Gastroesophageal sphincter (tissue), 4 donors: ENCODE results near the gene PIK3R1. TPM values are rescaled to one million over a fixed set of nuclear protein-coding genes. Genes with fewer than 3 reads are reported as not detected.
A peak's percentile ranks its signal among the peaks of the same experiment; 100 is the strongest.

ENCODE experiments used
- ATAC-seq: fragments of 150-250 bp; one replicate; pipeline ENCODE4 v1.9.1; 2016; ENCODE audit warnings: mild to moderate bottlenecking, moderate library complexity
- H3K27ac ChIP-seq, 4 donors: fragments of 200-600 bp; sonication (generic) in 3 of 4; 1 replicate in 3 of 4; 2 replicates in 1 of 4; pipeline ENCODE4 v1.5.1; 2016 to 2019
- H3K27me3 ChIP-seq: fragments of 200-600 bp; sonication (generic); one replicate; pipeline ENCODE4 v1.5.1; 2019
- H3K36me3 ChIP-seq, 2 donors: fragments of 200-600 bp; sonication (generic); one replicate each; pipeline ENCODE4 v1.5.1; 2019; ENCODE audit warnings: control low read depth in 1 of 2
- H3K4me1 ChIP-seq, 3 donors: fragments of 200-600 bp; sonication (generic); 1 replicate in 2 of 3; 2 replicates in 1 of 3; pipeline ENCODE4 v1.5.1; 2016 to 2019; ENCODE audit warnings: control low read depth in 2 of 3
- H3K4me3 ChIP-seq, 2 donors: fragments of 200-600 bp; sonication (generic); one replicate each; pipeline ENCODE4 v1.5.1; 2019; ENCODE audit warnings: mild to moderate bottlenecking in 1 of 2, moderate library complexity in 1 of 2
- H3K9me3 ChIP-seq, 3 donors: fragments of 200-600 bp; sonication (generic); one replicate each; pipeline ENCODE4 v1.5.1; 2017 to 2019; ENCODE audit warnings: control low read depth in 2 of 3
- EP300 ChIP-seq: sonication (generic); formaldehyde crosslinking; IDR thresholded peaks from one replicate; pipeline ENCODE4 v1.6.1; 2017; ENCODE audit warnings: antibody characterized with exemption, mild to moderate bottlenecking
- POLR2A ChIP-seq, 2 donors: fragments of 450-650 bp; IDR thresholded peaks; one replicate each; pipeline ENCODE4 v1.6.1; 2017; ENCODE audit warnings: antibody characterized with exemption in 2 of 2, mild to moderate bottlenecking in 2 of 2, moderate library complexity in 1 of 2
- POLR2AphosphoS5 ChIP-seq: sonication (generic); formaldehyde crosslinking; IDR thresholded peaks from one replicate; pipeline ENCODE4 v1.6.1; 2017; ENCODE audit warnings: antibody characterized with exemption
- WGBS, 2 donors: methylation state at CpG; one replicate each; pipeline ENCODE4 v1.1.5; 2018; ENCODE audit warnings: low coverage in 1 of 2; 5-methylcytosine and 5-hydroxymethylcytosine counted together
- total RNA-seq, 4 donors: library from RNA; depleted of rRNA; stranded (reverse); fragments of >200 nt; gene quantifications; one replicate each; pipeline ENCODE4 v1.1.0, GENCODE V29; 2016
- TF ChIP-seq, protein P1 (sequence below), 4 experiments: fragments of 200-600 bp in 2 of 4; fragments of 450-650 bp in 2 of 4; sonication (generic) in 1 of 4; IDR thresholded peaks; one replicate each; pipeline ENCODE4 v1.5.1; 2017 to 2019; ENCODE audit warnings: antibody characterized with exemption in 4 of 4, mild to moderate bottlenecking in 2 of 4, moderate library complexity in 2 of 4

The PIK3R1 gene
- total RNA-seq = 100 to 1,000 TPM; 188 to 403 (median 312) TPM

DNA sequence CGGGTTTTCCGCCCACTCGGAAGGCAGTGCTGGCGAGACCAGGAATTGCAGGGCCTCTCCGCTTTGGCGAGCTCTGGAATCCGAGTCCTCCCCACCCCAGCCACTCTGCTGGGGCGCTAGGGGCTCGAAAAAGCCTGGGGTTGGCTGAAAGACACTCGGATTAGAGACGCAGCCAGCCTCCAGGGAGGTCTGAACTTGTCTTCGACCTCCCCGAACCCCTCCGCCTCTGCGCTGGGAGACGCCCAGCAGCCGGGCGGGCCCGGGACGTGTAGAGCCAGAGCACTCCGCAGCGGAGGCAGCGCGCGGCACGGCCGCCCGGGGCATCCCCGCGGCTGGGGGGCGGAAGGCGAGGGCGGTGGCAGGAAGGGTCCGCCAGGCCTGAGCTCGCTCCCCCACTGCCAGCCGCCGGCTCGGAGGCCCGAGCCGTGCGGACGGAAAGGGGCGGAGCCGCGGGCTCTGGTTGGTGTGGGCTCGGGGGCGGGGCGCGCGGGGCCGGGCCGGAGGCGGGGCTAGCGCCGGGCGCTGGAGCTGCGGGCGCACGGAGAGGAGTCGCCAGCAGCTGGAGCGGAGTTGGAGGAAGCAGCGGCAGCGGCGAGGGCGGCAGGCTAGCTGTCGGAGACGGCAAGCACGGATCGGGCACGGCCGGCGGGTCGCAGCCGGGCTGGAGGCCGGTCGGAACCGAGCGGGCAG, at the start of gene PIK3R1:
Gene PIK3R1 (plus strand): TSS at position 549 of the 690 bp plus-strand sequence. CDS start 10,920 bp downstream, outside the sequence.
- peak within 1 kb of the TSS; percentile 92 to 100 (median 98) for H3K27ac ChIP-seq
- 6% methylated on average over 7 of the region's 78 CpGs; no CpG with 5 or more reads in 1 of the 2 donors for WGBS, 2 donors
- H3K4me1 ChIP-seq = peaks cover 0 to 29% (median 5%) of the 10 kb centered on the region in 3 donors

DNA sequence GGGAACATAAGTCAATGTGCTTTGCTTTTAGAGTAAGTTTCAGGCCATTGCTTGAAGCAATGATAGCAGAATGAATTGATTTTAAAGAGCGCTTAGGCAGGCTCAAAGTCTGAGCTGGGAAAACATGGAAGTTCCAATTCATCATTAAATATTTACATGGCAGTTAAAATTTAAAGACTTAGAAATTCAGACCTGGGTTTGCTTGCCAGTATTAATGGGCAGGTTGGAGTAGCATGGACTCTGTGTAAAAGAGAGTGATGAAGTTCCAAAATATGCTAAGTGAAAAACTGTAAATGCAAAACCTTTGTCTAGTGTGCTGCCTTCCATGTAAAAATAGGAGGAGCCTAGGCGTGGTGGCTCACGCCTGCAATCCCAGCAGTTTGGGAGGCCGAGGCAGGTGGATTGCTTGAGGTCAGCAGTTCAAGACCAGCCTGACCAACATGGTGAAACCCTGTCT, 48.3 kb upstream of the PIK3R1 start:
- Histone ChIP-seq H3K4me1 (peaks cover 6 to 30% (median 9%) of the 10 kb centered on the region in 3 donors), H3K4me3 (no peak overlapping the region), H3K9me3 (no peaks in the 10 kb centered on the region), H3K36me3 (no peaks in the 10 kb centered on the region), H3K27ac (no peak overlapping the region), H3K27me3 (no peaks in the 10 kb centered on the region)
- no peak for ATAC-seq
- no peak for TF ChIP-seq POLR2A (IDR thresholded peaks at IDR 0.05)
- 94% methylated on average over 3 to 4 of the region's 4 CpGs for WGBS, 2 donors

More for the DNA sequence above, at the start of gene PIK3R1:
- peaks cover 0 to 4% (median 0%) of the 10 kb centered on the region in 3 donors for H3K9me3 ChIP-seq
- peak; percentile 94 for ATAC-seq
- TF ChIP-seq POLR2AphosphoS5 (peak; percentile 94), EP300 (no peak), POLR2A (IDR thresholded peaks at IDR 0.05) (peak; percentile 96 to 97)
- TF ChIP-seq, protein P1, sequence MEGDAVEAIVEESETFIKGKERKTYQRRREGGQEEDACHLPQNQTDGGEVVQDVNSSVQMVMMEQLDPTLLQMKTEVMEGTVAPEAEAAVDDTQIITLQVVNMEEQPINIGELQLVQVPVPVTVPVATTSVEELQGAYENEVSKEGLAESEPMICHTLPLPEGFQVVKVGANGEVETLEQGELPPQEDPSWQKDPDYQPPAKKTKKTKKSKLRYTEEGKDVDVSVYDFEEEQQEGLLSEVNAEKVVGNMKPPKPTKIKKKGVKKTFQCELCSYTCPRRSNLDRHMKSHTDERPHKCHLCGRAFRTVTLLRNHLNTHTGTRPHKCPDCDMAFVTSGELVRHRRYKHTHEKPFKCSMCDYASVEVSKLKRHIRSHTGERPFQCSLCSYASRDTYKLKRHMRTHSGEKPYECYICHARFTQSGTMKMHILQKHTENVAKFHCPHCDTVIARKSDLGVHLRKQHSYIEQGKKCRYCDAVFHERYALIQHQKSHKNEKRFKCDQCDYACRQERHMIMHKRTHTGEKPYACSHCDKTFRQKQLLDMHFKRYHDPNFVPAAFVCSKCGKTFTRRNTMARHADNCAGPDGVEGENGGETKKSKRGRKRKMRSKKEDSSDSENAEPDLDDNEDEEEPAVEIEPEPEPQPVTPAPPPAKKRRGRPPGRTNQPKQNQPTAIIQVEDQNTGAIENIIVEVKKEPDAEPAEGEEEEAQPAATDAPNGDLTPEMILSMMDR (IDR thresholded peaks at IDR 0.05) = peak in 3 of 4 experiments; percentile 69 to 80 (median 76)
- peak within 1 kb of the TSS; percentile 78 to 94 for H3K4me3 ChIP-seq
- H3K27me3 ChIP-seq = no peaks in the 10 kb centered on the region
- peaks cover 0 to 2% of the 10 kb centered on the region in 2 donors for H3K36me3 ChIP-seq

DNA sequence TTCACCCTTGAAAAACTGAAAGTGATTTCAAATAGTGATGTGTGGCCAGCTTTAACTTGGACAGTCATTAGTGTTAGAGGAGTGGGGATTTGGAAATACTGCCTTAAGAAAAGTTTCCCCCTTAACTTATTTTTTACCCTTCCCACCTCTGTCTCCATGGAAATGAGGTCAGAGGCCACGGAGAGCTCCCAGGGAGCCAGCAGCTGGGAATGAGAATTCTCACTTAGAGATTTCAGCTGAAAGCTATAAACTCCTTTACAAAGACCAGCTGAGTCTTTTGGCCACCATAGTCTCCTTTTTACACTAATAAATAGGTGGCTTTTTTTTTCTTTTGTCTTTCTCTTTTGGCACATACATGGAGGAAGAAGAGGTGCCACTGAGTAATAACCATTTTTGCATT, 45.7 kb upstream of the PIK3R1 start:
- TF ChIP-seq EP300 (no peak), POLR2AphosphoS5 (peak; percentile 12)
- Histone ChIP-seq H3K27ac (peak overlapping the region; percentile 83 to 94 (median 87)), H3K4me1 (peaks cover 11 to 39% (median 13%) of the 10 kb centered on the region in 3 donors), H3K4me3 (no peak overlapping the region), H3K27me3 (no peaks in the 10 kb centered on the region), H3K36me3 (no peaks in the 10 kb centered on the region), H3K9me3 (no peaks in the 10 kb centered on the region)
- 8 to 50% methylated on average over 1 of the region's 1 CpG for WGBS, 2 donors
- no peak for ATAC-seq

DNA sequence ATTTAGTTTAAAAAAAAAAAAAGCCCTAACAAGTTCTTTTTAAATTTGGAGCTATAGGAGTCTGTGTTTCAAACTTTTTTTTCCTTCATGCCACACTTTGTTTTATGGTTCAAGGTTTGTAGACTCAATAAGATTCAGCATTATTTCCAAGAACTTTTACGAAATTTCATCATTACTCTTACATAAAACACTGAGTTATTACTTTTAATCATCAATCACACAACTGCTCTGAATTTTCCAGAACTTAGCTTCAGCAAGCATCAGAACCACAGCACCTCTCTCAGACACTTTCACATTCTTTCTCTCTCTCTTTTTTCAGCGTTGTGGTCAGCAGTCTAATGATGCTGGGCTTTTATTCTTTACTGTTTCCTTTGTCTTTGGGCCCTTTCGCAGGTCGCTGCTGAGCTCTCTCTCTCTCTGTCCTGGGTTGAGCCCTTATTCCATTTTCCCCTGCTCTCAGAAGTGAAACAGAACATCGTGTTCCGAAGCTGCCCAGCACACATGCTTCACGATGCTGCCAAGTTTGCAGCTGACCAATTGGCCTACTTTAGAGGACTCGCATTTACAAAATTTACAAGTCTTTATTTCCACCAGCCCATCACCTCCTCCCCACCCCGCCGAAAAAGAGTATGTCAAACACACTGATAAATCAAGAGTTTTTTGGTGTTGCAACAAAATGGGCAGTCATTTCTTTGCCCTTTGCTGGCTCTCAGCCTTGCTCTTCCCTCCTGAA, 44.6 kb upstream of the PIK3R1 start:
- TF ChIP-seq POLR2AphosphoS5 (peak; percentile 99), POLR2A (IDR thresholded peaks at IDR 0.05) (no peak), EP300 (peak; percentile 89)

DNA sequence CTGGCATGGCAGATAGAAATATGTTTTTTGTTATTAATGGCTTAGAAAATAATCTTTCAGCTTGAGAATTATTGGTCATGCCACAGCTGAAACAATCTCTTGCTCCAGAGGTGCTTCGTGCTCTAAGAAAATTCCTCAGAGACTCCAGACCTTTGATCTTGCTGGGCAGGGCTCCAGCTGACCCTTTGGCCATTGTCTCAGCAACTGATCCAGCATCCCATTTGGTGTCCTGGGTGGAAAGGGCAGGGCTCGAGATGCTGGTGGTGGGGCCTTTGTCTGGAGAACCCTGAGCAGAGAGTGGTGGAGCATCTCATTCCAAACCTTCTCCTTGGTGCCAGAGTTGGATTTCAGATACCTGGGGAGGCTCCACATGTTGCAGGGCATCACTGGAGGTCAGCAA, 43.2 kb upstream of the PIK3R1 start:
- Histone ChIP-seq H3K27me3 (no peaks in the 10 kb centered on the region), H3K36me3 (no peaks in the 10 kb centered on the region), H3K9me3 (no peaks in the 10 kb centered on the region), H3K4me1 (peaks cover 11 to 39% (median 13%) of the 10 kb centered on the region in 3 donors), H3K27ac (peak overlapping the region; percentile 83 to 94 (median 87)), H3K4me3 (no peak overlapping the region)
- no peak for TF ChIP-seq POLR2AphosphoS5
- no peak for TF ChIP-seq EP300
- no peak for TF ChIP-seq POLR2A (IDR thresholded peaks at IDR 0.05)
- TF ChIP-seq, protein P1 (IDR thresholded peaks at IDR 0.05) = no peak
- WGBS, 2 donors = 28% methylated on average over 2 of the region's 2 CpGs; no CpG with 5 or more reads in 1 of the 2 donors
- ATAC-seq = no peak

More for the DNA sequence above, 44.6 kb upstream of the PIK3R1 start:
- Histone ChIP-seq H3K4me3 (peak overlapping the region in 1 of 2 donors; percentile 9), H3K36me3 (no peaks in the 10 kb centered on the region), H3K27me3 (no peaks in the 10 kb centered on the region), H3K9me3 (no peaks in the 10 kb centered on the region), H3K4me1 (peaks cover 11 to 39% (median 13%) of the 10 kb centered on the region in 3 donors), H3K27ac (peak overlapping the region; percentile 83 to 94 (median 87))
- WGBS, 2 donors = 9 to 19% methylated on average over 2 to 10 of the region's 10 CpGs
- ATAC-seq = peak; percentile 97

DNA sequence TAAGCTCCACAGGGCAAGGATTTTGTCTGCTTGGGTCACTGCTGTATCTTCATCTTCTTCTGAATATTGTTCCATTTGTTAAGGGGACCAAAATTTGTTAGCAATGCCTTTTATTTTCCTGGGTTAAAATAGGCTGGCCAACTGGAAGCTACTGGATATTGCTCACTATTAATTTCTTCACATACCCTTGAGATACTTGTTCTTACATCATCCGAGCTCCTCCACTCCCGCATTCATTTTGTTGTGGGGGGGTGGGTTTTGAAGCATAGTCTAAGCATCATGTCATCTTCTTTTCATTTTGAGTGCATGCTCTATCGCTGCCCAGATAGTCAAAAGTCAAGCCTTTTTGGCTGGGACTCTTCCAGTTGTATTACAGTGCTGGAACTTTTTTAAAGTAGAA, 42.5 kb upstream of the PIK3R1 start:
- no peaks in the 10 kb centered on the region for H3K36me3 ChIP-seq
- no peaks in the 10 kb centered on the region for H3K27me3 ChIP-seq
- TF ChIP-seq, protein P1 (IDR thresholded peaks at IDR 0.05) = no peak
- TF ChIP-seq POLR2AphosphoS5 = no peak
- TF ChIP-seq POLR2A (IDR thresholded peaks at IDR 0.05) = no peak
- TF ChIP-seq EP300 = no peak
- H3K4me1 ChIP-seq = peaks cover 11 to 39% (median 13%) of the 10 kb centered on the region in 3 donors
- H3K9me3 ChIP-seq = no peaks in the 10 kb centered on the region
- H3K27ac ChIP-seq = peak overlapping the region in 3 of 4 donors; percentile 83 to 88 (median 86)
- no peak overlapping the region for H3K4me3 ChIP-seq
- peak; percentile 22 for ATAC-seq
- 55 to 91% methylated on average over 3 of the region's 3 CpGs for WGBS, 2 donors
